DOHH2 (cell line): ENCODE results near the gene CACNA1A.

Source experiments
- EZH2phosphoT487 ChIP-seq: fragments of 200-600 bp; sonication (generic); IDR thresholded peaks from 2 replicates; pipeline ENCODE4 v1.6.1; 2017; ENCODE audit warnings: borderline replicate concordance, mild to moderate bottlenecking, antibody characterized with exemption, low read length, moderate library complexity, mixed read lengths
- TF ChIP-seq, protein P1 (sequence below): fragments of 200-600 bp; sonication (generic); IDR thresholded peaks from one replicate; pipeline ENCODE4 v1.5.1; 2014; ENCODE audit warnings: antibody characterized with exemption, mild to moderate bottlenecking, low read depth, low read length; ENCODE audit not compliant: poor library complexity, severe bottlenecking

DNA sequence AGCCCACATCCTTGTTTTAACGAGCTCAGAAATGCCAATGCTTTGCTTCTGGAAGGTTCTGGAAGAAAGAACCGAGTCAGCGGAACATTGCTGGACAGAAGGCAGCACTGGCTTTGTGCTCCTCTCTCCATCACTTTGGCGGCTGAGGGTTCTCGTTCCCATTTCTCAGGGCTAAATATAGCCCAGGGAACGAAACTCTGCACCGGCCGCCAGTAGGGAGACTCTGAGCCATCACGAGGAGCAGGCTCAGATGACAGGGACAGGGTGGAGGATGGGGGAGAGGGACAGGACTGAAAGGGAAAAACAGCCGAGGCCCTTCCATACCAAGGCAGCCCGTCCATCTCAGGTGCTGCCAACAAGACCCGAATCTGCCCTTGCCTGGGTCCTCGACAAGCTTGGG is 166.4 kb downstream of the CACNA1A start:
- TF ChIP-seq, protein P1, sequence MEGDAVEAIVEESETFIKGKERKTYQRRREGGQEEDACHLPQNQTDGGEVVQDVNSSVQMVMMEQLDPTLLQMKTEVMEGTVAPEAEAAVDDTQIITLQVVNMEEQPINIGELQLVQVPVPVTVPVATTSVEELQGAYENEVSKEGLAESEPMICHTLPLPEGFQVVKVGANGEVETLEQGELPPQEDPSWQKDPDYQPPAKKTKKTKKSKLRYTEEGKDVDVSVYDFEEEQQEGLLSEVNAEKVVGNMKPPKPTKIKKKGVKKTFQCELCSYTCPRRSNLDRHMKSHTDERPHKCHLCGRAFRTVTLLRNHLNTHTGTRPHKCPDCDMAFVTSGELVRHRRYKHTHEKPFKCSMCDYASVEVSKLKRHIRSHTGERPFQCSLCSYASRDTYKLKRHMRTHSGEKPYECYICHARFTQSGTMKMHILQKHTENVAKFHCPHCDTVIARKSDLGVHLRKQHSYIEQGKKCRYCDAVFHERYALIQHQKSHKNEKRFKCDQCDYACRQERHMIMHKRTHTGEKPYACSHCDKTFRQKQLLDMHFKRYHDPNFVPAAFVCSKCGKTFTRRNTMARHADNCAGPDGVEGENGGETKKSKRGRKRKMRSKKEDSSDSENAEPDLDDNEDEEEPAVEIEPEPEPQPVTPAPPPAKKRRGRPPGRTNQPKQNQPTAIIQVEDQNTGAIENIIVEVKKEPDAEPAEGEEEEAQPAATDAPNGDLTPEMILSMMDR = no peak
- no peak for TF ChIP-seq EZH2phosphoT487
